ENCODE results near the gene PCDH7. TPM values are rescaled to one million over a fixed set of nuclear protein-coding genes. Genes with fewer than 3 reads are reported as not detected.

Gene PCDH7
- polyA plus RNA-seq, 1 donor from 2014 or later, result 12.6 TPM

DNA sequence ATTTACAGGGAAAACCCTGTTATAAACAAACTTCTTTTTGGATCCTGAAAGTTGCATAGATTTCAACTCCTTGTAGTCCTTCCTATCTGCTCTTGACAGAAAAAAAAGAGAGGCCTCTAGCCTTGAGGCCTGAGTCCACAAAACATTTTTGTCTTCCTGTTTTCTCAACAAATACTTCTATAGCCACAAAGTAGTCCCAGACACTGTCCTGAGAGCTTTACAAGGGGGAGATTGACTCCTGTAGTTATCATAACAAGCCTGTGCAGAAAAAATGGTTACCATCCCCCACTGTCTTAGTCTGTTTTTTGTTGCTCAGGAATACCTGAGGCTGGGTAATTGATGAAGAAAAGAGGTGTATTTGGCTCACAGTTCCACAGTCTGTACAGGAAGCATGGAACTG is 35.2 kb downstream of the PCDH7 start:
- no peaks in the 10 kb centered on the region for H3K36me3 ChIP-seq (ENCODE audit: insufficient read depth, low read length)
- H3K27me3 ChIP-seq (ENCODE audit: insufficient read depth, low read depth, low read length), result no peaks in the 10 kb centered on the region
- no peaks in the 10 kb centered on the region for H3K79me2 ChIP-seq (replicated peaks; ENCODE audit: insufficient read depth, low read length)
- H3K27ac ChIP-seq (ENCODE audit: low read length), result no peak overlapping the region
- no peaks in the 10 kb centered on the region for H3F3A ChIP-seq (ENCODE audit: insufficient read depth, low read length, poor library complexity, severe bottlenecking)
- H4K20me1 ChIP-seq (ENCODE audit: insufficient read depth), result no peaks in the 10 kb centered on the region
- TF ChIP-seq SMC3 (conservative IDR thresholded peaks at IDR 0.05; ENCODE audit: poor library complexity) (no peak), EZH2 (IDR thresholded peaks at IDR 0.05; ENCODE audit: borderline replicate concordance, insufficient read depth, low read length, poor library complexity, severe bottlenecking) (no peak), POLR2AphosphoS5 (IDR thresholded peaks at IDR 0.05) (no peak), TAF1 (IDR thresholded peaks at IDR 0.05; ENCODE audit: low read depth) (no peak), MXI1 (conservative IDR thresholded peaks at IDR 0.05; ENCODE audit: poor library complexity, severe bottlenecking) (no peak), EP300 (conservative IDR thresholded peaks at IDR 0.05; ENCODE audit: poor library complexity, severe bottlenecking) (no peak), CTCF (IDR thresholded peaks at IDR 0.05; ENCODE audit: poor library complexity, severe bottlenecking) (no peak), RAD21 (conservative IDR thresholded peaks at IDR 0.05) (no peak), REST (IDR thresholded peaks at IDR 0.05; ENCODE audit: borderline replicate concordance) (no peak)
- H3K9me3 ChIP-seq (ENCODE audit: low read length), result no peaks in the 10 kb centered on the region
- no peaks in the 10 kb centered on the region for H3K9me2 ChIP-seq (ENCODE audit: insufficient read depth, low read length)
- no peak overlapping the region for H2AFZ ChIP-seq (ENCODE audit: low read depth, low read length)
- no peak overlapping the region for H3K4me3 ChIP-seq (ENCODE audit: low read length)
- no peak overlapping the region for H3K9ac ChIP-seq (ENCODE audit: low read length)
- no peak overlapping the region for H3K4me2 ChIP-seq (ENCODE audit: low read length)

DNA sequence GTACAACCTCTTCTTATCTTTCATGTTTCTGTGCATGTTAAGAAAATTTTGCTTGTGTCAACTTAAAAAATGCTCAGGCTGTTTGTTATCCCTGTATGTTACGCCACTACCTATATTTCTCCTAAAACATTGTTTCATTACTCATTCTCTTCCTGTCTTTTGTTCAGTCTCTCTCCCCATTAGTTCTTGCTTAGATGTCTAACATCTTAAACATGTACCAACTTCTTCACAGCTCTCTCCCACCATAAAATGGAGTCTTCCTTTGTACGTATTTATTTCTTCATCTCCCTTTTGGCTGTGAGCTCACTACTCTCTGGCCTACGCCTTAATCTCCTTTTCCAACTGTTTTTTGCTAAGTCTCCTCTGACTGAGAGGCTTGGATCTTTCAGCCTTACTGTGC is 36.4 kb downstream of the PCDH7 start:
- no peaks in the 10 kb centered on the region for H3K27me3 ChIP-seq (ENCODE audit: insufficient read depth, low read depth, low read length)
- H4K20me1 ChIP-seq (ENCODE audit: insufficient read depth), result no peaks in the 10 kb centered on the region
- no peak overlapping the region for H3K27ac ChIP-seq (ENCODE audit: low read length)
- H3K9me2 ChIP-seq (ENCODE audit: insufficient read depth, low read length), result no peaks in the 10 kb centered on the region
- no peak overlapping the region for H3K4me3 ChIP-seq (ENCODE audit: low read length)
- H3F3A ChIP-seq (ENCODE audit: insufficient read depth, low read length, poor library complexity, severe bottlenecking), result no peaks in the 10 kb centered on the region
- no peak for TF ChIP-seq SMC3 (conservative IDR thresholded peaks at IDR 0.05; ENCODE audit: poor library complexity)
- TF ChIP-seq TAF1 (IDR thresholded peaks at IDR 0.05; ENCODE audit: low read depth), result no peak
- no peak for TF ChIP-seq EZH2 (IDR thresholded peaks at IDR 0.05; ENCODE audit: borderline replicate concordance, insufficient read depth, low read length, poor library complexity, severe bottlenecking)
- no peak for TF ChIP-seq RAD21 (conservative IDR thresholded peaks at IDR 0.05)
- TF ChIP-seq REST (IDR thresholded peaks at IDR 0.05; ENCODE audit: borderline replicate concordance), result no peak
- TF ChIP-seq CTCF (IDR thresholded peaks at IDR 0.05; ENCODE audit: poor library complexity, severe bottlenecking), result no peak
- H3K79me2 ChIP-seq (replicated peaks; ENCODE audit: insufficient read depth, low read length), result no peaks in the 10 kb centered on the region
- no peaks in the 10 kb centered on the region for H3K36me3 ChIP-seq (ENCODE audit: insufficient read depth, low read length)
- H3K4me2 ChIP-seq (ENCODE audit: low read length), result no peak overlapping the region
- no peak overlapping the region for H3K9ac ChIP-seq (ENCODE audit: low read length)
- no peaks in the 10 kb centered on the region for H3K9me3 ChIP-seq (ENCODE audit: low read length)
- no peak overlapping the region for H2AFZ ChIP-seq (ENCODE audit: low read depth, low read length)
